HepG2 (cell line): ENCODE results near the gene DLEC1. TPM values are rescaled to one million over a fixed set of nuclear protein-coding genes. Genes with fewer than 3 reads are reported as not detected.
A peak's percentile ranks its signal among the peaks of the same experiment; 100 is the strongest.

Experiments used
- CC2D1A ChIP-seq: sonication (generic); formaldehyde crosslinking; IDR thresholded peaks from 2 replicates; pipeline ENCODE4 v1.8.1; 2023; ENCODE audit warnings: mild to moderate bottlenecking, missing genetic modification reagents
- FOXO1 ChIP-seq: sonication (generic); formaldehyde crosslinking; IDR thresholded peaks from 2 replicates; pipeline ENCODE4 v1.4.0; 2020; ENCODE audit warnings: missing genetic modification reagents
- FOXO4 ChIP-seq: sonication (generic); formaldehyde crosslinking; conservative IDR thresholded peaks from 2 replicates; pipeline ENCODE4 v1.8.1; 2023; ENCODE audit warnings: missing genetic modification reagents
- IRF1 ChIP-seq: sonication (generic); formaldehyde crosslinking; IDR thresholded peaks from 2 replicates; pipeline ENCODE4 v1.4.0; 2020; ENCODE audit warnings: low read depth, mild to moderate bottlenecking, missing genetic modification reagents
- MIER3 ChIP-seq: IDR thresholded peaks from 2 replicates; pipeline ENCODE4 v1.6.1; 2016; ENCODE audit warnings: missing compliant biosample characterization, borderline replicate concordance
- NFYB ChIP-seq: sonication (generic); formaldehyde crosslinking; IDR thresholded peaks from 2 replicates; pipeline ENCODE4 v1.4.0; 2020; ENCODE audit warnings: missing genetic modification reagents
- ONECUT2 ChIP-seq: sonication (generic); formaldehyde crosslinking; IDR thresholded peaks from 2 replicates; pipeline ENCODE4 v1.4.0; 2020; ENCODE audit warnings: missing genetic modification reagents
- SKI ChIP-seq: fragments of 450-650 bp; IDR thresholded peaks from one replicate; pipeline ENCODE4 v1.6.1; 2018; ENCODE audit warnings: mild to moderate bottlenecking; ENCODE audit not compliant: partially characterized antibody
- TARDBP ChIP-seq: sonication (generic); formaldehyde crosslinking; IDR thresholded peaks from 2 replicates; pipeline ENCODE4 v1.8.0; 2022; ENCODE audit warnings: mild to moderate bottlenecking, missing genetic modification reagents
- ZBTB38 ChIP-seq: sonication (generic); formaldehyde crosslinking; IDR thresholded peaks from 2 replicates; pipeline ENCODE4 v1.5.1; 2020; ENCODE audit warnings: mild to moderate bottlenecking, missing genetic modification reagents
- ZFP36 ChIP-seq: fragments of 150-350 bp; IDR thresholded peaks from 2 replicates; pipeline ENCODE4 v1.6.1; 2018; ENCODE audit warnings: borderline replicate concordance, low read length, low read depth; ENCODE audit not compliant: partially characterized antibody
- ZKSCAN1 ChIP-seq: fragments of 150-350 bp; IDR thresholded peaks from 2 replicates; pipeline ENCODE4 v1.6.1; 2014; ENCODE audit warnings: low read length
- ZNF710 ChIP-seq: sonication (generic); formaldehyde crosslinking; IDR thresholded peaks from 2 replicates; pipeline ENCODE4 v1.5.0; 2020; ENCODE audit warnings: mild to moderate bottlenecking, missing genetic modification reagents, borderline replicate concordance
- ZNF749 ChIP-seq: sonication (generic); formaldehyde crosslinking; IDR thresholded peaks from 2 replicates; pipeline ENCODE4 v1.8.0; 2022; ENCODE audit warnings: mild to moderate bottlenecking, missing genetic modification reagents, moderate library complexity, borderline replicate concordance
- ZNF776 ChIP-seq: sonication (generic); formaldehyde crosslinking; IDR thresholded peaks from 2 replicates; pipeline ENCODE4 v1.4.0; 2020; ENCODE audit warnings: mild to moderate bottlenecking, missing genetic modification reagents
- ZSCAN9 ChIP-seq: IDR thresholded peaks from 2 replicates; pipeline ENCODE4 v1.6.1; 2016; ENCODE audit warnings: borderline replicate concordance
- polyA plus RNA-seq, 8 experiments: library from polyadenylated mRNA; depleted of rRNA in 3 of 8; stranded (reverse) in 7 of 8; unstranded in 1 of 8; fragments of >200 nt; fragmentation: Illumina TruSeq in 4 of 8; extraction: Trizol in 4 of 8; gene quantifications; 2 replicates each; pipeline versions ENCODE4 v1.2.1 to v1.2.3, GENCODE V29; 2011 to 2016; ENCODE audit warnings: low read depth in 4 of 8, missing spikeins in 1 of 8, mixed read lengths in 1 of 8; ENCODE audit not compliant: insufficient read depth in 1 of 8
- total RNA-seq, 5 experiments: library from RNA; depleted of rRNA; stranded (reverse); fragments of >200 nt; fragmentation: Illumina TruSeq; extraction: Trizol; gene quantifications; 2 replicates each; pipeline ENCODE4 v1.2.3, GENCODE V29; 2016; ENCODE audit warnings: low read depth in 1 of 5
- TF ChIP-seq, protein P1 (sequence below): sonication (generic); formaldehyde crosslinking; IDR thresholded peaks from 2 replicates; pipeline ENCODE4 v1.5.0; 2020; ENCODE audit warnings: mild to moderate bottlenecking, missing genetic modification reagents
- TF ChIP-seq, protein P2 (sequence below): sonication (generic); formaldehyde crosslinking; IDR thresholded peaks from 2 replicates; pipeline ENCODE4 v1.5.0; 2020; ENCODE audit warnings: mild to moderate bottlenecking, missing genetic modification reagents

DLEC1 gene
- total and polyA plus RNA-seq, 2 of the 13 experiments (the other 11 are each of a cell fraction or from before 2014, with no cell fraction given) = 0.09 TPM; not detected in 1

GRCh38 chr3:38136777-38137614, 98.0 kb downstream of the DLEC1 start, which contains the start of gene ACAA1 (continued):
- no peak; the same call in 1 of the 2 replicates for TF ChIP-seq ZNF710 (CRISPR knock-in tag)
- TF ChIP-seq ONECUT2 (CRISPR knock-in tag) = no peak
- TF ChIP-seq TARDBP (CRISPR knock-in tag) = no peak; the same call in 1 of the 2 replicates
- no peak for TF ChIP-seq IRF1 (CRISPR knock-in tag)
- TF ChIP-seq FOXO1 (CRISPR knock-in tag) = peak; percentile 60
- no peak for TF ChIP-seq FOXO4
- TF ChIP-seq ZKSCAN1 = no peak
- TF ChIP-seq, protein P1, sequence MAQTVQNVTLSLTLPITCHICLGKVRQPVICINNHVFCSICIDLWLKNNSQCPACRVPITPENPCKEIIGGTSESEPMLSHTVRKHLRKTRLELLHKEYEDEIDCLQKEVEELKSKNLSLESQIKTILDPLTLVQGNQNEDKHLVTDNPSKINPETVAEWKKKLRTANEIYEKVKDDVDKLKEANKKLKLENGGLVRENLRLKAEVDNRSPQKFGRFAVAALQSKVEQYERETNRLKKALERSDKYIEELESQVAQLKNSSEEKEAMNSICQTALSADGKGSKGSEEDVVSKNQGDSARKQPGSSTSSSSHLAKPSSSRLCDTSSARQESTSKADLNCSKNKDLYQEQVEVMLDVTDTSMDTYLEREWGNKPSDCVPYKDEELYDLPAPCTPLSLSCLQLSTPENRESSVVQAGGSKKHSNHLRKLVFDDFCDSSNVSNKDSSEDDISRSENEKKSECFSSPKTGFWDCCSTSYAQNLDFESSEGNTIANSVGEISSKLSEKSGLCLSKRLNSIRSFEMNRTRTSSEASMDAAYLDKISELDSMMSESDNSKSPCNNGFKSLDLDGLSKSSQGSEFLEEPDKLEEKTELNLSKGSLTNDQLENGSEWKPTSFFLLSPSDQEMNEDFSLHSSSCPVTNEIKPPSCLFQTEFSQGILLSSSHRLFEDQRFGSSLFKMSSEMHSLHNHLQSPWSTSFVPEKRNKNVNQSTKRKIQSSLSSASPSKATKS (CRISPR knock-in tag) = no peak
- no peak for TF ChIP-seq MIER3 (CRISPR knock-in tag)
- TF ChIP-seq, protein P2, sequence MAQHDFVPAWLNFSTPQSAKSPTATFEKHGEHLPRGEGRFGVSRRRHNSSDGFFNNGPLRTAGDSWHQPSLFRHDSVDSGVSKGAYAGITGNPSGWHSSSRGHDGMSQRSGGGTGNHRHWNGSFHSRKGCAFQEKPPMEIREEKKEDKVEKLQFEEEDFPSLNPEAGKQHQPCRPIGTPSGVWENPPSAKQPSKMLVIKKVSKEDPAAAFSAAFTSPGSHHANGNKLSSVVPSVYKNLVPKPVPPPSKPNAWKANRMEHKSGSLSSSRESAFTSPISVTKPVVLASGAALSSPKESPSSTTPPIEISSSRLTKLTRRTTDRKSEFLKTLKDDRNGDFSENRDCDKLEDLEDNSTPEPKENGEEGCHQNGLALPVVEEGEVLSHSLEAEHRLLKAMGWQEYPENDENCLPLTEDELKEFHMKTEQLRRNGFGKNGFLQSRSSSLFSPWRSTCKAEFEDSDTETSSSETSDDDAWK (CRISPR knock-in tag) = no peak
- peak; percentile 50 for TF ChIP-seq ZBTB38 (CRISPR knock-in tag)
- no peak for TF ChIP-seq ZFP36
- peak; percentile 82 for TF ChIP-seq NFYB
- TF ChIP-seq ZNF776 (CRISPR knock-in tag) = peak; percentile 83; the same call in 1 of the 2 replicates
- TF ChIP-seq ZSCAN9 (CRISPR knock-in tag) = peak; percentile 61
- TF ChIP-seq CC2D1A = no peak
- TF ChIP-seq ZNF749 = no peak; the same call in 1 of the 2 replicates
- no peak for TF ChIP-seq SKI
